HG03095 (cell line): ENCODE measurements around the gene ZSWIM2.
"Not testable (repeated sequence)": the region's sequence is repeated elsewhere in the genome, so short reads cannot be mapped to it uniquely, and the experiment has no call there.

Experiments used
- ATAC-seq: cut with Tn5 transposase; IDR thresholded peaks from one replicate; pipeline ENCODE4 v1.9.1; 2021; ENCODE audit warnings: moderate library complexity; ENCODE audit not compliant: unreplicated experiment

ZSWIM2 gene

DNA sequence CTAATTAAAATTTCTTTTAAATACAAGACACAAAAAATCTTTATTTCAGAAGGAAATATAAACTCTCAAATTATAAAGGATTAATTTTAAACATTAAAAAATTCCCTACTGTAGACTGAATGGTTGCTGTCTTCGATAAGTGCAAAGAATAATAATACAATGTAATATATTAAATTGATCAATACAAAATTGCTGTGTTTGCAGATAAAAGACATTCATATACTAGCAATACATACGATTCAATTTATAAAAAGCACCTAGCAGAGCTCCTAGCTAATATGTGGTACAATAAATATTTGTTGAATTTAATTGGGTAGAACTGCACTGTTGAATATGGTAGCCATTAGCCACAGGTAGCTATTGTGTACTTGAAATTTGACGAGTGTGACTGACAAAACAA is 6.6 kb downstream of the ZSWIM2 start:
- ATAC-seq, result no peak

DNA sequence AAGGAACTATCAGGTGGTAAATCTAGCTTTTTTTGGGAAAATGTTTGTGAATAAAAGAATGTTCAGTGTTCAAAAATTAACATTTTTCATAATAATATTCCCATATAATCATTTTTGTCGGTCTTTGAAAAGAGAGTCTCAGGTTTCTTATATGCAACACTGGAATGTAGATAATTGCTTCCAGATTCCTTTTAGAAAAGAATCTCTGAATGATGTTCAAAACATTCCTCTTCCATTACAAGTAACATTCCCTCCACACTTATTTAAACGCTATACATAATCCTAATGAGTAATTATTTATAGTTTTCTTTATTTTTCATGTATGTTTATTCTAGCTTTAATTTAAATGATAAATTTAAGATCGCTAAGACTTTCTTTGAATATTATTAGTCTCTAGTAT is 7.0 kb downstream of the ZSWIM2 start:
- ATAC-seq, result no peak

GRCh38 chr2:186835628-186836027 is 13.3 kb downstream of the ZSWIM2 start:
- ATAC-seq, result no peak

- ATAC-seq, result no peak
These were observed 21.0 kb downstream of the ZSWIM2 start for GRCh38 chr2:186827862-186828492.

GRCh38 chr2:186827411-186827810 is 21.6 kb downstream of the ZSWIM2 start:
- ATAC-seq, result no peak

DNA sequence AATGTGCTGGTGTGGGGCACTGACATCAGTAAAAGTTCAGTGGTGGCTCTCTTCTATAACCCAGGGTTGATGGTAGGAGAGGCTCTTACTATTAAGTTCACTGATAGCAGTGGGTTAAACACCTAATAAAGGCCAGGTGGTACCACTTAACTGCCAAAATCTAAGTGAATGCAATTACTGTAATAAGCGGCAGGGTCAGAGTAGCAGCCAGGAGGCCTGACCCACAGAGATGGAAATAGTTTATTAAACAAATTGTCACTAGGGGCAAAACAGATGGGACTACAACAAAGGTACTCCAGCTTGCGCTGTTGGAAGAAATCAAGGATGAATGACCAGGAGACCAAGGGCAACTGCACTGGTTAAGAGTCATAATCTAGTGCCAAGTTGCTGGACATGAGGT is 26.6 kb downstream of the ZSWIM2 start:
- ATAC-seq, result no peak

- no peak for ATAC-seq
These were observed 28.7 kb downstream of the ZSWIM2 start for GRCh38 chr2:186820303-186820702.

DNA sequence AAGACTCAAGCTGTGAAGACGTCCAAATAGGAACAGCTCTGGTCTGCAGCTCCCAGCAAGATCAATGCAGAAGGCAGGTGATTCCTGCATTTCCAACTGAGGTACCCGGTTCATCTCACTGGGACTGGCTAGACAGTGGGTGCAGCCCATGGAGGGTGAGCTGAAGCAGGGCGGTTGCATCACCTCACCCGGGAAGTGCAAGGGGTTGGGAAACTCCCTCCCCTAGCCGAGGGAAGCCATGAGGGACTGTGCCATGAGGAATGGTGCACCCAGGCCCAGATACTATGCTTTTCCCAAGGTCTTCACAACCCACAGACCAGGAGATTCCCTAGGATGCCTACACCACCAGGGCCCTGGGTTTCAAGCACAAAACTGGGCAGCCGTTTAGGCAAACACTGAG is 37.2 kb downstream of the ZSWIM2 start:
- not testable (repeated sequence) for ATAC-seq

DNA sequence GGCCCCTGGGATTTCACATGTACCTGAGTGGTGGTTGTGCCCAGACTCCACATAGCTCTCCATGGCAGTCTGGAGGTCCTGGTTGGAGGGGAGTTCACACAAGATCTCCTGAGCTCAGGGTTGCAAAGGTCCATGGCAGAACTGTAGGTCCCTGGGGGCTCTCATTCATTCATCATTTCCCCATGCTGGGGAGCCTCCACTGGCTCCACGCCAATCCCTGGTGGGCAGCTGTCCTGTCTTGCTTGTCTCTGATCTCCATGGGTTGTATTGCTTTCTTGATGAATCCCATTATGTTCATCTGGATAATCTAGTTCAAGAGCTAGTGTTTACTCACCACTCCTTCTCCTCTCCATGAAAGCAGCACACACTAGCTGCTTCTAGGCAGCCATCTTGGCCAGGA is 42.4 kb downstream of the ZSWIM2 start:
- no peak for ATAC-seq

DNA sequence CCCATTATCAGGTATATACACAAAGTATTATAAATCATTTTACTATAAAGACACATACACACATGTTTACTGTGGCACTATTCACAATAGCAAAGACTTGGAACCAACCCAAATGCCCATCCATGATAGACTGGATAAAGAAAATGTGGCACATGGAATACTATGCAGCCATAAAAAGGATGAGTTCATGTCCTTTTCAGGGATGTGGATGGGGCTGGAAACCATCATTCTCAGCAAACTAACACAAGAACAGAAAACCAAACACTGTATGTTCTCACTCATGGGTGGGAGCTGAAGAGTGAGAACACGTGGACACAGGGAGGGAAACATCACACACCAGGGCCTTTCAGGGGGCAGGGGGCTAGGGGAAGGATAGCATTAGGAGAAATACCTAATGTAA is 50.4 kb downstream of the ZSWIM2 start:
- not testable (repeated sequence) for ATAC-seq

DNA sequence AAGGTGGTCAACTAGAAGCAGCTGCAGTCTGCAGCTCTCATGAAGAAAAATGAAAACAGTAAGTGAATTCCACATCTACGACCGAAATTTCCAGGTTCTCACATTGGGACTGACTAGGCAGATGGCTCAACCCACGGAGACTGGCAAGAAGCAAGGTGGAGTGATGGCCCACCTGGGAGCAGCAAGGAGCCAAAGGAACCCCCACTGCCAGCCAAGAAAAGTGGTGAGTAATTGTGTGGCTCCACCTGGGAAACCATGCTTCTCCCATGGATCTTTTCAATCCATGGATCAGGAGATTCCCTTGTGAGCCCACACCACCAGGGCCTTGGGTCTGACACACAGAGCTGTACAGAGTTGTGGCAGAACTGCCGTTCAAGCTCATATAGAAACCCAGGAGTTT is 64.0 kb downstream of the ZSWIM2 start:
- ATAC-seq, result no peak

DNA sequence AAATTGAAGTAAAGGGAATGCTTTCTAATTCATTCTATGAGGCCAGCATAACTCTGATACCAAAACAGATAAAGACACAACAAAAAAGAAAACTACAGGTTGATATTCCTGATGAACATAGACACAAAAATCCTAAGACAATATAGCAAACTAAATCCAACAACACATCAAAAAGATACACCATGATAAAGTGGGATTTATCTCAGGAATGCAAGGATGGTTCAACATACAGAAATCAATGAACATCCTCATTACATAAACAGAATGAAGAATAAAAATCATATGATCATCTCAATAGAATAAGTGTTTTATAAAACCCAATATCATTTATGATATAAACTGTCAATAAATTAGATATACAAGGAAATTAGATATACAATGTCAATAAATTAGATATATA is 65.7 kb downstream of the ZSWIM2 start:
- ATAC-seq, result no peak

- no peak for ATAC-seq
These were observed 68.2 kb downstream of the ZSWIM2 start for GRCh38 chr2:186780701-186781316.
